Gastrocnemius medialis (tissue), 4 donors: ENCODE data around the gene WFDC1. TPM values are rescaled to one million over a fixed set of nuclear protein-coding genes. Genes with fewer than 3 reads are reported as not detected.
A peak's percentile ranks its signal among the peaks of the same experiment; 100 is the strongest.

Experiments
- ATAC-seq, 2 donors: fragments of 150-250 bp; one replicate each; pipeline ENCODE4 v1.9.1; 2016
- DNase-seq, 2 donors: peaks; one replicate each; pipeline ENCODE4 v3.0.0-alpha.2; 2019
- H3K27ac ChIP-seq, 4 donors: fragments of 200-600 bp; sonication (generic); 1 replicate in 1 of 4; 2 replicates in 3 of 4; pipeline ENCODE4 v1.5.1; 2016 to 2018; ENCODE audit warnings: mild to moderate bottlenecking in 2 of 4, moderate library complexity in 1 of 4
- H3K27me3 ChIP-seq, 3 donors: fragments of 200-600 bp; sonication (generic) in 2 of 3; 1 replicate in 1 of 3; 2 replicates in 2 of 3; pipeline versions ENCODE4 v1.5.1 to v1.6.0; 2016 to 2019; ENCODE audit warnings: mild to moderate bottlenecking in 1 of 3, moderate library complexity in 1 of 3
- H3K36me3 ChIP-seq, 2 donors: fragments of 200-600 bp; sonication (generic) in 1 of 2; one replicate each; pipeline ENCODE4 v1.5.1; 2017 to 2018
- H3K4me1 ChIP-seq, 2 donors: fragments of 200-600 bp; sonication (generic) in 1 of 2; one replicate each; pipeline ENCODE4 v1.5.1; 2016 to 2017; ENCODE audit warnings: mild to moderate bottlenecking in 2 of 2
- H3K4me3 ChIP-seq, 4 donors: fragments of 200-600 bp; sonication (generic) in 3 of 4; 1 replicate in 1 of 4; 2 replicates in 3 of 4; pipeline ENCODE4 v1.5.1; 2016 to 2019; ENCODE audit warnings: mild to moderate bottlenecking in 2 of 4
- H3K9me3 ChIP-seq, 3 donors: fragments of 200-600 bp; sonication (generic) in 2 of 3; 1 replicate in 1 of 3; 2 replicates in 2 of 3; pipeline ENCODE4 v1.5.1; 2016 to 2019
- POLR2A ChIP-seq, 2 donors: fragments of 450-650 bp; IDR thresholded peaks; one replicate each; pipeline ENCODE4 v1.6.1; 2017; ENCODE audit warnings: antibody characterized with exemption in 2 of 2, mild to moderate bottlenecking in 2 of 2, moderate library complexity in 2 of 2
- in situ Hi-C, 4 donors: fragments of 200-750 bp; cut with MboI; loops; one replicate each; pipeline versions ENCODE4 v1.15.0 to v1.8.0; 2017; ENCODE audit warnings: low sequenced_read_pairs in 4 of 4
- intact Hi-C: fragments of 100-400 bp; cut with DNase I; formaldehyde crosslinking; loops from one replicate; pipeline ENCODE4 v1.15.1; 2023; ENCODE audit warnings: low total_unique reads
- total RNA-seq, 4 donors: library from RNA; depleted of rRNA; stranded (reverse); fragments of >200 nt; gene quantifications; one replicate each; pipeline versions ENCODE4 v1.1.0 to v1.2.3, GENCODE V29; 2016
- TF ChIP-seq, protein P1 (sequence below), 5 experiments: fragments of 450-650 bp in 3 of 5; fragments of 200-600 bp in 2 of 5; sonication (generic) in 2 of 5; IDR thresholded peaks in 4 of 5; conservative IDR thresholded peaks in 1 of 5; 1 replicate in 4 of 5; 2 replicates in 1 of 5; pipeline ENCODE4 v1.5.1; 2016 to 2019; ENCODE audit warnings: antibody characterized with exemption in 5 of 5, mild to moderate bottlenecking in 3 of 5, moderate library complexity in 3 of 5

Gene WFDC1
- total RNA-seq, 4 donors from 2014 or later = 0.40 to 0.68 (median 0.49) TPM; not detected in 1

DNA sequence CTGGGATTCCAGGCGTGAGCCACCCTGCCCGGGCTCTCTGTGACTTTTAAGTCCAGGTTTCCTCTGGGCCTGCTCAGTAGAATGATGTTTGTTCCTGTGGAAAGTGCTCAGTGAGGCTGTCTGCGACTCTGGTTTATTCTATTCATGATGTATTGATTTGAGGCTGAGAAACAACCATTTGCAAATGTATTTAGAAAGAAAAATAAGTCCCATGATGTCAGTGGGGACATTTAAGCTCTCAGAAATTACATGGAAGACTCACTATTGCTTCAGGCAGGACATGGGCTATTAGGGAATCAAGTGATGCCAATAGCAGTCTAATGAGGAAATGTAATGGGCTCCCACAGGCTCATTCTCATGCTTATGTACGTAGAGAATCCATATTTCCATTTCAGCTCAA, 32.6 kb upstream of the WFDC1 start:
- DNase-seq = no peak
- no peaks in the 10 kb centered on the region for H3K36me3 ChIP-seq
- H3K4me1 ChIP-seq = no peaks in the 10 kb centered on the region
- intact Hi-C loops (no loop called here), in situ Hi-C loops (no loop called here)
- no peak overlapping the region for H3K27ac ChIP-seq
- TF ChIP-seq, protein P1, sequence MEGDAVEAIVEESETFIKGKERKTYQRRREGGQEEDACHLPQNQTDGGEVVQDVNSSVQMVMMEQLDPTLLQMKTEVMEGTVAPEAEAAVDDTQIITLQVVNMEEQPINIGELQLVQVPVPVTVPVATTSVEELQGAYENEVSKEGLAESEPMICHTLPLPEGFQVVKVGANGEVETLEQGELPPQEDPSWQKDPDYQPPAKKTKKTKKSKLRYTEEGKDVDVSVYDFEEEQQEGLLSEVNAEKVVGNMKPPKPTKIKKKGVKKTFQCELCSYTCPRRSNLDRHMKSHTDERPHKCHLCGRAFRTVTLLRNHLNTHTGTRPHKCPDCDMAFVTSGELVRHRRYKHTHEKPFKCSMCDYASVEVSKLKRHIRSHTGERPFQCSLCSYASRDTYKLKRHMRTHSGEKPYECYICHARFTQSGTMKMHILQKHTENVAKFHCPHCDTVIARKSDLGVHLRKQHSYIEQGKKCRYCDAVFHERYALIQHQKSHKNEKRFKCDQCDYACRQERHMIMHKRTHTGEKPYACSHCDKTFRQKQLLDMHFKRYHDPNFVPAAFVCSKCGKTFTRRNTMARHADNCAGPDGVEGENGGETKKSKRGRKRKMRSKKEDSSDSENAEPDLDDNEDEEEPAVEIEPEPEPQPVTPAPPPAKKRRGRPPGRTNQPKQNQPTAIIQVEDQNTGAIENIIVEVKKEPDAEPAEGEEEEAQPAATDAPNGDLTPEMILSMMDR (IDR thresholded peaks at IDR 0.05 in 4 of 5, conservative IDR thresholded peaks at IDR 0.05 in 1 of 5) = no peak
- no peak for TF ChIP-seq POLR2A (IDR thresholded peaks at IDR 0.05)
- no peak overlapping the region for H3K4me3 ChIP-seq
- H3K9me3 ChIP-seq = no peaks in the 10 kb centered on the region
- ATAC-seq = no peak
- H3K27me3 ChIP-seq = peaks cover 0 to 13% (median 2%) of the 10 kb centered on the region in 3 donors

DNA sequence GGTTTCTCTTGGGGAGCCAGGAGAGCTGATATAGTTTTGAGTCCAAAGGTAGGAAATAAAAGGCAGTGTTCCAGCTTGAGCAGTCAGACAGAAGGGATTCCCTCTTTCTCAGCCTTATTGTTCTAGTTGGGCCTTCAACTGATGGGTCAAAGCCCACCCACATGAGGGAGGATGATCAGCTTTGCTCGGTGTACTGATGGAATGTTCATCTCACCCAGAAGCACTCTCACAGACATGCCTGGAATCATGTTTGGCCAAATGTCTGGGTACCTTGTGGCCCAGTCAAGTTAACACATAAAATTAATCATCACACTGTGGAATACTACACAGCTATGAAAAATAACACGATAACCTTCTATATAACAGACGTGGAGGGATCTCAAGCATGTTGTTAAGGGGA, 31.7 kb upstream of the WFDC1 start:
- no peak overlapping the region for H3K27ac ChIP-seq
- no peaks in the 10 kb centered on the region for H3K4me1 ChIP-seq
- no peaks in the 10 kb centered on the region for H3K9me3 ChIP-seq
- TF ChIP-seq, protein P1 (IDR thresholded peaks at IDR 0.05 in 4 of 5, conservative IDR thresholded peaks at IDR 0.05 in 1 of 5) = no peak
- TF ChIP-seq POLR2A (IDR thresholded peaks at IDR 0.05) = no peak
- no peak for DNase-seq
- no peaks in the 10 kb centered on the region for H3K36me3 ChIP-seq
- ATAC-seq = no peak
- in situ Hi-C loops (no loop called here), intact Hi-C loops (no loop called here)
- H3K27me3 ChIP-seq = peaks cover 0 to 13% (median 2%) of the 10 kb centered on the region in 3 donors
- H3K4me3 ChIP-seq = no peak overlapping the region

DNA sequence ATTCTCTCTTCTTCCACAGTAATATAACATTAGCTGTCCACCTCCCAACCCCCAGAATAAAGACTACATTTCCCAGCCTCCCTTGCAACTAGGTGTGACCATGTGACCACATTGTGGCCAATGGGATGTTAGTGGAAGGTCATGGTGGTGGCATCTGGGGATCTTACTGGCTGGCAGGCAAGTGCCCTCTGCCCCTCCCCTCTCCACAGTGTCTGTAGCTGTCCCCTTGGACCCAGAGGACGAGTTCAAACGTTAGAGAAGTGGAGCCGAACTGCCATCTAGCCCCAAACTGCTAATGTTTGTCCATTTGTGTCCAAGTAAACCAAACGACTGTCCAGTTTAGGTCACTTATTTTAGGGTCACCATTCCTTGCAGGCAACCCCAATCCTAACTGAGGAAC, 28.2 kb upstream of the WFDC1 start:
- H3K36me3 ChIP-seq = no peaks in the 10 kb centered on the region
- in situ Hi-C loops (no loop called here), intact Hi-C loops (no loop called here)
- H3K4me1 ChIP-seq = no peaks in the 10 kb centered on the region
- peaks cover 0 to 3% (median 0%) of the 10 kb centered on the region in 3 donors for H3K27me3 ChIP-seq
- TF ChIP-seq, protein P1 (IDR thresholded peaks at IDR 0.05 in 4 of 5, conservative IDR thresholded peaks at IDR 0.05 in 1 of 5) = no peak
- TF ChIP-seq POLR2A (IDR thresholded peaks at IDR 0.05) = no peak
- H3K4me3 ChIP-seq = no peak overlapping the region
- DNase-seq (peak; percentile 35 to 68), ATAC-seq (peak; percentile 97)
- no peaks in the 10 kb centered on the region for H3K9me3 ChIP-seq
- no peak overlapping the region for H3K27ac ChIP-seq

GRCh38 chr16:84267380-84267779, 27.3 kb upstream of the WFDC1 start:
- Histone ChIP-seq H3K9me3 (no peaks in the 10 kb centered on the region), H3K27ac (no peak overlapping the region), H3K4me1 (no peaks in the 10 kb centered on the region), H3K4me3 (no peak overlapping the region), H3K36me3 (no peaks in the 10 kb centered on the region), H3K27me3 (peaks cover 0 to 3% (median 0%) of the 10 kb centered on the region in 3 donors)
- in situ Hi-C loops (no loop called here), intact Hi-C loops (no loop called here)
- DNase-seq (no peak), ATAC-seq (no peak)
- no peak for TF ChIP-seq POLR2A (IDR thresholded peaks at IDR 0.05)
- TF ChIP-seq, protein P1 (IDR thresholded peaks at IDR 0.05 in 4 of 5, conservative IDR thresholded peaks at IDR 0.05 in 1 of 5) = no peak
